OCI-LY7 (cell line): ENCODE measurements around the gene RANBP3L. TPM values are rescaled to one million over a fixed set of nuclear protein-coding genes. Genes with fewer than 3 reads are reported as not detected.

Source experiments
- BruUV-seq: library from RNA; stranded (reverse); fragments of 400-500 nt; replicated peaks from 2 replicates; lab custom pipeline; 2021; lab: Mats Ljungman, UMichigan
- CTCF ChIA-PET: fragments of 300-600 bp; sonication (Branson Sonifier 250); formaldehyde crosslinking; loops from one replicate; lab custom pipeline; 2022; ENCODE audit warnings: antibody characterized with exemption; ENCODE audit not compliant: unreplicated experiment; lab: Charles Lee
- POLR2A ChIA-PET: fragments of 300-600 bp; sonication (Branson Sonifier 250); formaldehyde crosslinking; loops from one replicate; lab custom pipeline; 2022; ENCODE audit warnings: antibody characterized with exemption; lab: Charles Lee
- DNase-seq: peaks from one replicate; pipeline ENCODE4 v3.0.0-alpha.2; 2015; ENCODE audit warnings: low spot score
- H2AFZ ChIP-seq: fragments of 200-600 bp; sonication (generic), shearing (Covaris generic); 2 replicates; pipeline ENCODE4 v1.6.1; 2014; ENCODE audit warnings: mild to moderate bottlenecking, antibody characterized with exemption, low read length, moderate library complexity
- H3K27ac ChIP-seq: fragments of 200-600 bp; sonication (generic); 2 replicates; pipeline ENCODE4 v1.5.1; 2014; ENCODE audit warnings: mixed run types, low read depth, mild to moderate bottlenecking, moderate library complexity, low read length, inconsistent platforms; ENCODE audit not compliant: poor library complexity, severe bottlenecking
- H3K36me3 ChIP-seq: fragments of 200-600 bp; sonication (generic); 2 replicates; pipeline ENCODE4 v1.6.1; 2014; ENCODE audit warnings: mild to moderate bottlenecking, antibody characterized with exemption, low read length, moderate library complexity, mixed read lengths; ENCODE audit not compliant: insufficient read depth
- H3K4me1 ChIP-seq: fragments of 200-600 bp; sonication (generic); 2 replicates; pipeline ENCODE4 v1.5.1; 2014; ENCODE audit warnings: mild to moderate bottlenecking, low read length; ENCODE audit not compliant: insufficient read depth, poor library complexity, severe bottlenecking
- H3K4me2 ChIP-seq: fragments of 200-600 bp; sonication (generic); 2 replicates; pipeline ENCODE4 v1.6.1; 2014; ENCODE audit warnings: mild to moderate bottlenecking, low read length
- H3K4me3 ChIP-seq: fragments of 200-600 bp; sonication (generic); 2 replicates; pipeline ENCODE4 v1.5.1; 2014; ENCODE audit warnings: mild to moderate bottlenecking, low read depth, low read length; ENCODE audit not compliant: poor library complexity, severe bottlenecking
- H3K79me2 ChIP-seq: fragments of 200-600 bp; sonication (generic); 2 replicates; pipeline ENCODE4 v1.6.1; 2016; ENCODE audit warnings: low read depth, mild to moderate bottlenecking, low read length, moderate library complexity, mixed read lengths; ENCODE audit not compliant: insufficient read depth
- H3K9me2 ChIP-seq: fragments of 200-600 bp; sonication (generic); 2 replicates; pipeline ENCODE4 v1.6.1; 2016; ENCODE audit warnings: mild to moderate bottlenecking, low read length, mixed read lengths; ENCODE audit not compliant: insufficient read depth
- H3K9me3 ChIP-seq: fragments of 200-600 bp; sonication (generic); 2 replicates; pipeline ENCODE4 v1.6.1; 2014; ENCODE audit warnings: mild to moderate bottlenecking, mixed run types, low read length, mixed read lengths
- H4K20me1 ChIP-seq: fragments of 200-600 bp; sonication (generic); 2 replicates; pipeline ENCODE4 v1.6.1; 2014; ENCODE audit warnings: mild to moderate bottlenecking, antibody characterized with exemption, low read length, moderate library complexity, mixed read lengths; ENCODE audit not compliant: insufficient read depth
- CTCF ChIP-seq: fragments of 200-600 bp; sonication (generic); conservative IDR thresholded peaks from 2 replicates; pipeline ENCODE4 v1.5.1; 2014; ENCODE audit warnings: mild to moderate bottlenecking, antibody characterized with exemption, low read length, moderate library complexity, mixed read lengths
- EZH2phosphoT487 ChIP-seq: fragments of 200-600 bp; sonication (generic); IDR thresholded peaks from 2 replicates; pipeline ENCODE4 v1.6.1; 2018; ENCODE audit warnings: low read depth, borderline replicate concordance, mild to moderate bottlenecking, mixed run types, antibody characterized with exemption, low read length, moderate library complexity, mixed read lengths
- intact Hi-C: fragments of 100-400 bp; cut with micrococcal nuclease; formaldehyde crosslinking; loops from one replicate; pipeline ENCODE4 v1.10.0; 2022; ENCODE audit not compliant: unreplicated experiment
- total RNA-seq, 2 experiments: library from RNA; depleted of rRNA in 1 of 2; stranded (reverse); fragments of >200 nt in 1 of 2; shearing (Covaris generic) in 1 of 2; gene quantifications; 2 replicates each; pipeline ENCODE4 v1.2.3, GENCODE V29; 2014 to 2022

The RANBP3L gene
- total RNA-seq, 2 experiments from 2014 or later = not detected

GRCh38 chr5:36269478-36269877, 32.2 kb downstream of the RANBP3L start:
- no TSS peak for BruUV-seq

GRCh38 chr5:36267905-36268304, 33.8 kb downstream of the RANBP3L start:
- no peak overlapping the region for H3K27ac ChIP-seq
- ChIA-PET POLR2A (no interaction called here), CTCF (no interaction called here)
- H3K79me2 ChIP-seq = no peaks in the 10 kb centered on the region
- H3K4me2 ChIP-seq = no peak overlapping the region
- intact Hi-C loops = no loop called here
- no peak for DNase-seq
- H2AFZ ChIP-seq = no peak overlapping the region
- H3K9me2 ChIP-seq = no peaks in the 10 kb centered on the region
- H3K4me3 ChIP-seq = no peak overlapping the region
- H3K9me3 ChIP-seq = no peaks in the 10 kb centered on the region
- TF ChIP-seq CTCF (no peak), EZH2phosphoT487 (no peak)
- H3K4me1 ChIP-seq = peaks cover 13% of the 10 kb centered on the region
- no peaks in the 10 kb centered on the region for H4K20me1 ChIP-seq
- no peaks in the 10 kb centered on the region for H3K36me3 ChIP-seq
- BruUV-seq = no TSS peak

More at GRCh38 chr5:36269478-36269877, 32.2 kb downstream of the RANBP3L start:
- Histone ChIP-seq H3K9me3 (no peaks in the 10 kb centered on the region), H3K4me1 (peaks cover 2% of the 10 kb centered on the region), H3K79me2 (no peaks in the 10 kb centered on the region), H3K9me2 (no peaks in the 10 kb centered on the region), H4K20me1 (no peaks in the 10 kb centered on the region), H3K4me2 (no peak overlapping the region), H3K27ac (no peak overlapping the region), H3K4me3 (no peak overlapping the region), H3K36me3 (no peaks in the 10 kb centered on the region), H2AFZ (no peak overlapping the region)
- intact Hi-C loops = no loop called here
- ChIA-PET CTCF (interaction anchor here (0.8 kb wide), 1 partner anchor 36 kb away, joined by 3 read pairs; no protein-coding TSS in a partner anchor), POLR2A (interaction anchor here (0.9 kb wide), 1 partner anchor 25 kb away, joined by 4 read pairs; no protein-coding TSS in a partner anchor)
- TF ChIP-seq CTCF (no peak), EZH2phosphoT487 (no peak)
- DNase-seq = no peak

GRCh38 chr5:36264202-36264760, 37.4 kb downstream of the RANBP3L start:
- TF ChIP-seq EZH2phosphoT487 = no peak
- no peak for TF ChIP-seq CTCF
- DNase-seq = no peak
- Histone ChIP-seq H2AFZ (peak overlapping the region; percentile 88), H3K27ac (no peak overlapping the region), H3K9me3 (no peaks in the 10 kb centered on the region), H3K36me3 (no peaks in the 10 kb centered on the region), H4K20me1 (no peaks in the 10 kb centered on the region), H3K4me1 (peaks cover 28% of the 10 kb centered on the region), H3K79me2 (no peaks in the 10 kb centered on the region), H3K4me3 (no peak overlapping the region), H3K4me2 (0 out of 2 replicates have a peak overlapping the region, but pooled peaks have one; percentile 11), H3K9me2 (no peaks in the 10 kb centered on the region)
- POLR2A ChIA-PET = interaction anchor here (0.6 to 1.0 kb wide), 3 partner anchors 15 to 212 kb away, joined by 3 read pairs; no protein-coding TSS in a partner anchor
- intact Hi-C loops = loop anchor here (2.0 kb wide), 1 partner anchor 243 kb away; no protein-coding TSS in a partner anchor
- CTCF ChIA-PET = no interaction called here
- no TSS peak for BruUV-seq
